ENCODE results near the gene LRRC59.
"Not testable (repeated sequence)": the region's sequence is repeated elsewhere in the genome, so short reads cannot be mapped to it uniquely, and the experiment has no call there.

The LRRC59 gene

GRCh38 chr17:50424996-50425681 lies 27.8 kb upstream of the LRRC59 start:
- DNase-seq (ENCODE audit: low spot score), result no peak

GRCh38 chr17:50424246-50424995 lies 27.1 kb upstream of the LRRC59 start:
- DNase-seq (ENCODE audit: low spot score), result no peak

GRCh38 chr17:50423553-50424159 lies 26.3 kb upstream of the LRRC59 start:
- no peak for DNase-seq (ENCODE audit: low spot score)

GRCh38 chr17:50422738-50423137 lies 25.4 kb upstream of the LRRC59 start:
- no peak for DNase-seq (ENCODE audit: low spot score)

GRCh38 chr17:50421308-50422051 lies 24.2 kb upstream of the LRRC59 start:
- peak; percentile 5 for DNase-seq (ENCODE audit: low spot score)

GRCh38 chr17:50420419-50421112 lies 23.2 kb upstream of the LRRC59 start:
- no peak for DNase-seq (ENCODE audit: low spot score)

- not testable (repeated sequence) for DNase-seq (ENCODE audit: low spot score)
These were observed 22.3 kb upstream of the LRRC59 start for GRCh38 chr17:50419577-50419976.

- no peak for DNase-seq (ENCODE audit: low spot score)
These were observed 17.5 kb upstream of the LRRC59 start for GRCh38 chr17:50414808-50415207.

GRCh38 chr17:50412188-50412732 lies 14.9 kb upstream of the LRRC59 start:
- DNase-seq (ENCODE audit: low spot score), result no peak

- DNase-seq (ENCODE audit: low spot score), result no peak
These were observed 10.6 kb upstream of the LRRC59 start for GRCh38 chr17:50407921-50408320.

- DNase-seq (ENCODE audit: low spot score), result no peak
These were observed 9.3 kb upstream of the LRRC59 start for GRCh38 chr17:50406578-50406977.

- DNase-seq (ENCODE audit: low spot score), result not testable (repeated sequence)
These were observed 8.0 kb upstream of the LRRC59 start for GRCh38 chr17:50405351-50405750.

GRCh38 chr17:50399591-50399990 lies 2.3 kb upstream of the LRRC59 start:
- DNase-seq (ENCODE audit: low spot score), result not testable (repeated sequence)

GRCh38 chr17:50398672-50399071 lies 1.3 kb upstream of the LRRC59 start:
- DNase-seq (ENCODE audit: low spot score), result not testable (repeated sequence)

GRCh38 chr17:50397919-50398285 lies 579 bp upstream of the LRRC59 start:
- no peak for DNase-seq (ENCODE audit: low spot score)

GRCh38 chr17:50396261-50397110 lies 837 bp downstream of the LRRC59 start:
- no peak for DNase-seq (ENCODE audit: low spot score)

- DNase-seq (ENCODE audit: low spot score), result no peak
These were observed 2.6 kb downstream of the LRRC59 start for GRCh38 chr17:50394711-50395110.

- no peak for DNase-seq (ENCODE audit: low spot score)
These were observed 3.6 kb downstream of the LRRC59 start for GRCh38 chr17:50393700-50394099.

GRCh38 chr17:50392621-50393020 lies 4.7 kb downstream of the LRRC59 start:
- DNase-seq (ENCODE audit: low spot score), result no peak

GRCh38 chr17:50389534-50389933 lies 7.8 kb downstream of the LRRC59 start:
- no peak for DNase-seq (ENCODE audit: low spot score)

GRCh38 chr17:50388728-50389127 lies 8.6 kb downstream of the LRRC59 start:
- DNase-seq (ENCODE audit: low spot score), result no peak

Data from CD4-positive, alpha-beta T cell treated with Interleukin-15 for 4 hours (primary cell).